Measurements from ENCODE around the gene SSC4D. TPM values are rescaled to one million over a fixed set of nuclear protein-coding genes. Genes with fewer than 3 reads are reported as not detected.
"Not testable (repeated sequence)": the region's sequence is repeated elsewhere in the genome, so short reads cannot be mapped to it uniquely, and the experiment has no call there.

Gene SSC4D
- total RNA-seq, 1 donor from 2014 or later, result 22.4 TPM

GRCh38 chr7:76395965-76396726 lies 13.4 kb downstream of the SSC4D start:
- H3K27ac Mint-ChIP-seq, result no peak overlapping the region
- H3K36me3 Mint-ChIP-seq, result no peaks in the 10 kb centered on the region
- DNase-seq (ENCODE audit: low spot score in 2 of 2, unreplicated experiment in 2 of 2), result no peak
- no peak overlapping the region for H3K4me3 Mint-ChIP-seq
- H3K9me3 Mint-ChIP-seq, result no peaks in the 10 kb centered on the region
- TF ChIP-seq CTCF (IDR thresholded peaks at IDR 0.05; ENCODE audit: unreplicated experiment), result no peak
- H3K4me1 Mint-ChIP-seq, result peaks cover 7% of the 10 kb centered on the region
- H3K27me3 Mint-ChIP-seq (ENCODE audit: low read depth), result no peaks in the 10 kb centered on the region

- not testable (repeated sequence) for H3K9me3 Mint-ChIP-seq; H3K27me3 Mint-ChIP-seq (ENCODE audit: low read depth); H3K4me3 Mint-ChIP-seq; H3K27ac Mint-ChIP-seq; H3K4me1 Mint-ChIP-seq; H3K36me3 Mint-ChIP-seq; DNase-seq (ENCODE audit: low spot score in 2 of 2, unreplicated experiment in 2 of 2)
These were observed 13.9 kb downstream of the SSC4D start for GRCh38 chr7:76395605-76395964.

GRCh38 chr7:76394957-76395356 lies 14.5 kb downstream of the SSC4D start:
- Mint-ChIP-seq H3K9me3 (no peaks in the 10 kb centered on the region), H3K36me3 (no peaks in the 10 kb centered on the region), H3K27ac (peak overlapping the region; percentile 10), H3K4me1 (peaks cover 7% of the 10 kb centered on the region), H3K27me3 (ENCODE audit: low read depth) (no peaks in the 10 kb centered on the region), H3K4me3 (no peak overlapping the region)
- TF ChIP-seq CTCF (IDR thresholded peaks at IDR 0.05; ENCODE audit: unreplicated experiment), result no peak
- DNase-seq (ENCODE audit: low spot score in 2 of 2, unreplicated experiment in 2 of 2), result no peak

- Mint-ChIP-seq H3K27me3 (ENCODE audit: low read depth) (no peaks in the 10 kb centered on the region), H3K4me1 (peaks cover 7% of the 10 kb centered on the region), H3K9me3 (no peaks in the 10 kb centered on the region), H3K27ac (peak overlapping the region; percentile 94), H3K36me3 (peaks cover 2% of the 10 kb centered on the region), H3K4me3 (peak overlapping the region; percentile 76)
- TF ChIP-seq CTCF (IDR thresholded peaks at IDR 0.05; ENCODE audit: unreplicated experiment), result no peak
- DNase-seq (ENCODE audit: low spot score in 2 of 2, unreplicated experiment in 2 of 2), result peak; percentile 83 to 87
These were observed 16.1 kb downstream of the SSC4D start for GRCh38 chr7:76393116-76394031.

GRCh38 chr7:76392531-76393115 lies 16.9 kb downstream of the SSC4D start:
- H3K4me3 Mint-ChIP-seq, result peak overlapping the region; percentile 76
- DNase-seq (ENCODE audit: low spot score in 2 of 2, unreplicated experiment in 2 of 2), result no peak
- TF ChIP-seq CTCF (IDR thresholded peaks at IDR 0.05; ENCODE audit: unreplicated experiment), result no peak
- H3K4me1 Mint-ChIP-seq, result peaks cover 7% of the 10 kb centered on the region
- peak overlapping the region; percentile 94 for H3K27ac Mint-ChIP-seq
- no peaks in the 10 kb centered on the region for H3K9me3 Mint-ChIP-seq
- H3K27me3 Mint-ChIP-seq (ENCODE audit: low read depth), result no peaks in the 10 kb centered on the region
- H3K36me3 Mint-ChIP-seq, result peaks cover 2% of the 10 kb centered on the region

- no peak for DNase-seq (ENCODE audit: low spot score in 2 of 2, unreplicated experiment in 2 of 2)
- Mint-ChIP-seq H3K27ac (no peak overlapping the region), H3K4me1 (peaks cover 7% of the 10 kb centered on the region), H3K27me3 (ENCODE audit: low read depth) (no peaks in the 10 kb centered on the region), H3K9me3 (no peaks in the 10 kb centered on the region), H3K4me3 (no peak overlapping the region), H3K36me3 (peaks cover 2% of the 10 kb centered on the region)
- no peak for TF ChIP-seq CTCF (IDR thresholded peaks at IDR 0.05; ENCODE audit: unreplicated experiment)
These were observed 19.4 kb downstream of the SSC4D start for GRCh38 chr7:76390092-76390491.

GRCh38 chr7:76387789-76388188 lies 21.7 kb downstream of the SSC4D start:
- not testable (repeated sequence) for H3K36me3 Mint-ChIP-seq; H3K4me3 Mint-ChIP-seq; H3K27me3 Mint-ChIP-seq (ENCODE audit: low read depth); DNase-seq (ENCODE audit: low spot score in 2 of 2, unreplicated experiment in 2 of 2); H3K27ac Mint-ChIP-seq; H3K9me3 Mint-ChIP-seq; H3K4me1 Mint-ChIP-seq

All from mesothelial cell of epicardium (in vitro differentiated cells).